LNCAP (cell line): ENCODE results near the gene ARHGAP10.

ENCODE experiments used
- TF ChIP-seq, protein P1 (sequence below): fragments of 450-650 bp; IDR thresholded peaks from 2 replicates; pipeline ENCODE4 v1.5.1; 2017; ENCODE audit warnings: mild to moderate bottlenecking

The ARHGAP10 gene

GRCh38 chr4:148074462-148074861 is 342.6 kb downstream of the ARHGAP10 start:
- TF ChIP-seq, protein P1, sequence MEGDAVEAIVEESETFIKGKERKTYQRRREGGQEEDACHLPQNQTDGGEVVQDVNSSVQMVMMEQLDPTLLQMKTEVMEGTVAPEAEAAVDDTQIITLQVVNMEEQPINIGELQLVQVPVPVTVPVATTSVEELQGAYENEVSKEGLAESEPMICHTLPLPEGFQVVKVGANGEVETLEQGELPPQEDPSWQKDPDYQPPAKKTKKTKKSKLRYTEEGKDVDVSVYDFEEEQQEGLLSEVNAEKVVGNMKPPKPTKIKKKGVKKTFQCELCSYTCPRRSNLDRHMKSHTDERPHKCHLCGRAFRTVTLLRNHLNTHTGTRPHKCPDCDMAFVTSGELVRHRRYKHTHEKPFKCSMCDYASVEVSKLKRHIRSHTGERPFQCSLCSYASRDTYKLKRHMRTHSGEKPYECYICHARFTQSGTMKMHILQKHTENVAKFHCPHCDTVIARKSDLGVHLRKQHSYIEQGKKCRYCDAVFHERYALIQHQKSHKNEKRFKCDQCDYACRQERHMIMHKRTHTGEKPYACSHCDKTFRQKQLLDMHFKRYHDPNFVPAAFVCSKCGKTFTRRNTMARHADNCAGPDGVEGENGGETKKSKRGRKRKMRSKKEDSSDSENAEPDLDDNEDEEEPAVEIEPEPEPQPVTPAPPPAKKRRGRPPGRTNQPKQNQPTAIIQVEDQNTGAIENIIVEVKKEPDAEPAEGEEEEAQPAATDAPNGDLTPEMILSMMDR: no peak

GRCh38 chr4:148075438-148075837 is 343.6 kb downstream of the ARHGAP10 start:
- TF ChIP-seq, protein P1: no peak

DNA sequence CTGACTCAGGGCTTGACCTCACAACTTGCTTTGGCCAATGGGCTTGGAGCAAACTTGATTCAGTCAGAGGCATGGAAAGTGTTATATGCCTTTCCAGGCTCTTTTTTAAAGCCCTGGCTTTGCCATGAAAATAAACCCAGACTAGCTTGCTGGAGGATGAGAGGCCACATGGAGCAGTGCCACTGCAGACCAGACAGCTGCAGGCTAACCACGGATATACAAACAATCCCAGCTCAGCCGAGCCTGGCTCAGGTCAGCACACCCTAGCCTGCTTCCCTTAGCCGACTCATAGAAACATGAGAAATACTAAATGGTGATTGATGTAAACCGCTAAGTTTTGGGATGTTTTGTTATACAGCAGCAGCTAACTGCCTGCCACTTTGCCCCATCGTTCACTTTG is 345.1 kb downstream of the ARHGAP10 start:
- TF ChIP-seq, protein P1: no peak

- TF ChIP-seq, protein P1: no peak
These were observed 345.7 kb downstream of the ARHGAP10 start for GRCh38 chr4:148077581-148077980.

GRCh38 chr4:148078061-148078460 is 346.2 kb downstream of the ARHGAP10 start:
- TF ChIP-seq, protein P1: no peak

- TF ChIP-seq, protein P1: no peak
These were observed 348.1 kb downstream of the ARHGAP10 start for GRCh38 chr4:148079961-148080360.

- TF ChIP-seq, protein P1: no peak
These were observed 349.4 kb downstream of the ARHGAP10 start for GRCh38 chr4:148081267-148081666.

- TF ChIP-seq, protein P1: no peak
These were observed 349.9 kb downstream of the ARHGAP10 start for GRCh38 chr4:148081745-148082144.
